RWPE1 (cell line): Measurements from ENCODE around the gene LDAF1.

Experiments
- CTCF ChIA-PET: fragments of 350-600 bp; sonication (Branson Sonifier 250); formaldehyde crosslinking; extraction: SDS; loops from one replicate; lab custom pipeline; 2021; lab: Yijun Ruan, JAX
- POLR2A ChIA-PET: fragments of 400-600 bp; formaldehyde crosslinking; extraction: SDS; loops from one replicate; lab custom pipeline; 2020; ENCODE audit warnings: antibody characterized with exemption; ENCODE audit not compliant: low non-redundant PET; lab: Yijun Ruan, JAX
- DNase-seq: peaks from one replicate; pipeline ENCODE4 v3.0.0; 2012; ENCODE audit warnings: low spot score
- H3K27ac ChIP-seq: fragments of 450-650 bp; 2 replicates; pipeline ENCODE4 v1.5.1; 2017
- TF ChIP-seq, protein P1 (sequence below): fragments of 450-650 bp; conservative IDR thresholded peaks from 2 replicates; pipeline ENCODE4 v1.5.1; 2017; ENCODE audit warnings: low read depth, mild to moderate bottlenecking

Gene LDAF1

DNA sequence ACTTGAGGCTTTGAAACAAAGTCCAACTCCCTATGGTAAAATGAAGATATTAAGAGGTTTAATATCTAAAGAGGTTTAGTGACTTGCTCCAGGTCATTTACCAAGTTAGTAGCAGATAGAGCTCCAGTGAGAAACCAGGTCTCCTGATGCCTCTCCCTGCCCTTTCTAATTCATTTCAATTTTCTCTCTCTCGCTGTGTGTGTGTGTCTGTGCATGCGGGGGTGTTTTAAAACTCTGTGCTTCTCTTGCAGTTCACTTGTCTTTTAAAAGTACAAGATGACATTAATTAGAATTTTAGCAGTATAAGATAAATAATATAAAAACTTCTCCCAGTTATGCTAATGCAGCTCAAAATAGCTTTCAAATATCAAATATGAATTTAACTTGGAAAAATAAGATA lies 61.1 kb downstream of the LDAF1 start:
- CTCF ChIA-PET = interaction anchor here (0.7 kb wide), 1 partner anchor 82 kb away, joined by 3 read pairs; no protein-coding TSS in a partner anchor
- TF ChIP-seq, protein P1, sequence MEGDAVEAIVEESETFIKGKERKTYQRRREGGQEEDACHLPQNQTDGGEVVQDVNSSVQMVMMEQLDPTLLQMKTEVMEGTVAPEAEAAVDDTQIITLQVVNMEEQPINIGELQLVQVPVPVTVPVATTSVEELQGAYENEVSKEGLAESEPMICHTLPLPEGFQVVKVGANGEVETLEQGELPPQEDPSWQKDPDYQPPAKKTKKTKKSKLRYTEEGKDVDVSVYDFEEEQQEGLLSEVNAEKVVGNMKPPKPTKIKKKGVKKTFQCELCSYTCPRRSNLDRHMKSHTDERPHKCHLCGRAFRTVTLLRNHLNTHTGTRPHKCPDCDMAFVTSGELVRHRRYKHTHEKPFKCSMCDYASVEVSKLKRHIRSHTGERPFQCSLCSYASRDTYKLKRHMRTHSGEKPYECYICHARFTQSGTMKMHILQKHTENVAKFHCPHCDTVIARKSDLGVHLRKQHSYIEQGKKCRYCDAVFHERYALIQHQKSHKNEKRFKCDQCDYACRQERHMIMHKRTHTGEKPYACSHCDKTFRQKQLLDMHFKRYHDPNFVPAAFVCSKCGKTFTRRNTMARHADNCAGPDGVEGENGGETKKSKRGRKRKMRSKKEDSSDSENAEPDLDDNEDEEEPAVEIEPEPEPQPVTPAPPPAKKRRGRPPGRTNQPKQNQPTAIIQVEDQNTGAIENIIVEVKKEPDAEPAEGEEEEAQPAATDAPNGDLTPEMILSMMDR = no peak
- no peak for DNase-seq
- no peak overlapping the region for H3K27ac ChIP-seq
- POLR2A ChIA-PET = no interaction called here

DNA sequence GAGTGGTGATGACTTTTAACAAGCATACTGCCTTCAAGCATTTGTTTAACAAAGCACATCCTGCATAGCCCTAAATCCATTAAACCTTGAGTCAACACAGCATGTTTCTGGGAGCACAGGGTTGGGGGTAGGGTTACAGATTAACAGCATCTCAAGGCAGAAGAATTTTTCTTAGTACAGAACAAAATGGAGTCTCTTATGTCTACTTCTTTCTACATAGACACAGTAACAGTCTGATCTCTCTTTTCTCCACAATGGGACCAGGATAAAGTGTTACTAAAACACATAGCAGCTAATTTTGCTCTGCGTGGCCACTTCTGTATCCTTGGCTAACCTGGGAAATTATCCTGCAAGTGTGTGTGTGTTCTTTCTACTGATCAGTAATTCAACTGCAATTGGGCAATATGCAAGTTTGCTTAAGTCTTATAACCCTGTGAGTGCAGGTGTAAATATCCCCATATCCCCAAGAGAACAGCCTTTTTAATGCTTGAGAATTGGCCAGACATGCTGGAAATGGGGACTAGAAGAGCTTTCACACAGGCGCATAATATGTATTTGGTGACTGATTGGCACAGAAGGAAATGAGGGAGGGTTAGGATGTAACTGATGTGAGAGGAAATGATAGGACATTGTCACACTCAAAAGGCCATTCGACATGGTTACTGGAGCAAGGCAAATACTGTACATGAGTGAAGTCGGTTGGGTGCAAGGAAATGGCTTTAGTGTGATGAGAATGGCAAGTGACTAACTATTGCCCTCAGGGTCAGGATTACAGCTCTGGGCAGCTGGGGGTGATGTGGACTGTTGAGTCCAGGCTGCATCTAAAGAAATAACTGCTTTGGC lies 64.2 kb downstream of the LDAF1 start:
- CTCF ChIA-PET = no interaction called here
- TF ChIP-seq, protein P1 = no peak
- no peak overlapping the region for H3K27ac ChIP-seq
- POLR2A ChIA-PET = no interaction called here
- no peak for DNase-seq

DNA sequence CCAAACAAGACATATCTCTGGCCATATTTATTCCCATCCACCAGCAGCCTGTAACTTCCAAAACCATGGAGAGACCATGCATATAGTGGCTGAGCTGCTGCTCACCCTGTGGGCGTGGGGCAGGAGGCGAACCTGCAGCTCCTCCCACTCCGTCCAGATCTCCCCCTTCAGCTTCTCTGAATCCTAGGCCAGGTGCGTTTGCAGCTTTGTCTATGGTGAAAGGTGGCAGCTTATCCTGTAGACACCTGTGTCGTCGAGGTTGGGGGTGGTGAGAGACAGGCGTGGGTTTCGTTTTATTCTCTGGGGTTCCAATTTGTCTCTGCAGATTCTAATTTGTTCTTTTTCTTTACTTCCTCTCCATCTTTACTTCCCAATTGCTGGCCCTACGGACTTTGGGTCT lies 65.3 kb downstream of the LDAF1 start:
- TF ChIP-seq, protein P1 = no peak
- CTCF ChIA-PET = no interaction called here
- no peak for DNase-seq
- POLR2A ChIA-PET = no interaction called here
- H3K27ac ChIP-seq = no peak overlapping the region

DNA sequence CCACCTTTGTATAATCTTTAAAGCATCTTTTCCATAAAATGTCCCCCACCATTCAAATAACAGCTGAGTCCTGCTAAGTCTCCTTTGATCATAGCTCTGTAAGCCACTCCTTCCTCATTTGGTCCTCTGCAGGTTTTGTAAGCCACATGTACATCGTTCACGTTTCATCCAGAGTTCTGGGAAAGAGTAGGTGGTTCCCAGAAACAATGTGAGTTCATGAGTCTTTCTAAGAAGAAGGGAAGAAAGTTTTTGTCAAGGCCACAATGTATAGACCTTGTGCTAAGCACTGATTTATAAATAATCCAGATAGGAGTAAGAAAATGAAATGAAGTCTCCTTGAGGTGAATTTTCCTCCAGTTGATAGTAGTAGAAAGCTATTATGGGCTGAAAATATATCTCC lies 66.3 kb downstream of the LDAF1 start:
- POLR2A ChIA-PET = no interaction called here
- TF ChIP-seq, protein P1 = no peak
- CTCF ChIA-PET = no interaction called here
- DNase-seq = no peak
- H3K27ac ChIP-seq = no peak overlapping the region

DNA sequence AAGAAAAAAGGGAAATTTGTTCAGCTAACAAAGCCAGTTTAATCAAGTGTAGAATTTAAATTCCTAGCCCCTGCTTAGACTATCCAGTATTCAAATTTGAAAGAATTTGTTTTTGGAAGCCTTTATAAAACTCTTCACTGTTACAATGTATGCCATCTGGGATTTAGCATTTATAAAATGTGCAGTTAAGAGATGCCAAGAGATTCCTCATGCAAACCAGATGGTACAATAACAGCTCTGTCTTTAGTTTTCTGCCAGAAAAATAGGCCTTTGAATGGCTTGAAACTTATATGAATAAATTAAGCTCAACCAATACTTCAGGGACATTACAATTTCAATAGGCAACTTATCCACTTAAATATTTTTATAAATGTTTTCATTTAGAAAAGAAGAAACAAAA lies 68.3 kb downstream of the LDAF1 start:
- CTCF ChIA-PET = no interaction called here
- TF ChIP-seq, protein P1 = no peak
- no peak overlapping the region for H3K27ac ChIP-seq
- no peak for DNase-seq
- POLR2A ChIA-PET = no interaction called here

DNA sequence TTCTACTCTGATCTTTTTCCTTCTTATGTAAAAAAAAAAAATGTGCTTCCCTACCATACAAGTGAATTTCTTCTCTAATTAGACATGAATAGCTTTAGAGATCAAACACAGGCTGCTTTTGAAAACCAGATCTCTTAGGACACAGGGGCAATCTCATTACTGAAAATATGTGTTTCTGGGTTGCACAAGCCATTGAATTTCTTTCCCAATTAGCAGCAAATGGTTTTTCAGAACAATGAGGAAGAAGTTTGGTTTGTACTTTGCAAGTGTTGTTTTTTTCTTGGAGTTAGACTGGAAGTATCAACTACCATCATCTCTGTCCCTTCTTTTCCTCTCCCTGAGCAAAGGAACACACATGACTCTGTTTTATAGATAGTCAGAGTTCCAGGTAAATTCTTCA lies 69.4 kb downstream of the LDAF1 start:
- ChIA-PET CTCF (no interaction called here), POLR2A (no interaction called here)
- TF ChIP-seq, protein P1 = no peak
- no peak for DNase-seq
- no peak overlapping the region for H3K27ac ChIP-seq
